ENCODE data around the gene RPS24.
"Not testable (repeated sequence)": the region's sequence is repeated elsewhere in the genome, so short reads cannot be mapped to it uniquely, and the experiment has no call there.

RPS24 gene

DNA sequence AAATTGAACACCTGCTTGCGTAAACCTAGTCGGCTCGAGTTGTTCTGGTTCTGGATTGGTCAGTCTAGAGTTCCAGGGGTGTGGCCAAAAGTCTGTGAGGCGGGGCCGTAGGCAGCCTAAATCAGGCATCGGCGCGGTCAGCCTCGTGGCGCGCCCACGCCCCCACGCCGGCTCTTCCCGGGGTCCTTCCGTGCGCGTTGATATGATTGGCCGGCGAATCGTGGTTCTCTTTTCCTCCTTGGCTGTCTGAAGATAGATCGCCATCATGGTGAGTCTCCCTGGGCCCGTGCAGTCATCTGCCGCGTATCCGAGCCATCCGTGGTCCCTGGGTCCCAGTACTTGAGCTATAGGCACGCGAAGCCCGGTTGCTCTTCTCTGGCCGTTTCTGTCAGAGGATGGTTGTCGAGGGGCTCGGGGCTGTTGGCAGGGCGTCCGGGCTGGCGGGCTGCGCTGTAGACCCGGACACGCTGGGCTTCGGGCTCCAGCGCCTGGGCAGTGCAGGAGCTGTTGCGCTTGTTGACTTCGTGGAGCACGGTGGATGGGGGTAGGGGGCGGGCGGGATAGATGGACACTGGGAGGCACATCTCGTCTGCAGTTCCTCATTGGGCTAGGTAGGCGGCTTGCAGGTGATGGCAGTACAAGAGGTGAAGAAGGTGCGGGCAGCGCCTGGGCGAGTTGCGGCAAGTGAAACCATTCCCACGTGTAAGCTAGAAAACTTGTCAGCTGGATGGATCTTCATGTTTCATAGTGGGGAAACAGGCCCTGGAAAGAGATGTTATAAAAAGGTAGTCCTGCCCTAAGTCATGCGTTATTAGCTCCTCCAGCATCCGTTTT lies at the start of gene RPS24:
Gene RPS24, plus strand, starts transcription at position 227 of the 834 bp plus-strand sequence. Its CDS starts 39 bp downstream, at position 266.
- no peaks in the 10 kb centered on the region for H3K27me3 ChIP-seq (ENCODE audit: insufficient read depth, low read depth, severe bottlenecking)
- peak within 1 kb of the TSS; percentile 89 for H3K4me3 ChIP-seq (ENCODE audit: low read depth, low read length)
- H3K27ac ChIP-seq, result peak within 1 kb of the TSS; percentile 81
- peaks cover 50% of the 10 kb centered on the region for H3K36me3 ChIP-seq
- DNase-seq, result peak; percentile 95
- no peaks in the 10 kb centered on the region for H3K9me3 ChIP-seq (ENCODE audit: severe bottlenecking)
- TF ChIP-seq, protein P1, sequence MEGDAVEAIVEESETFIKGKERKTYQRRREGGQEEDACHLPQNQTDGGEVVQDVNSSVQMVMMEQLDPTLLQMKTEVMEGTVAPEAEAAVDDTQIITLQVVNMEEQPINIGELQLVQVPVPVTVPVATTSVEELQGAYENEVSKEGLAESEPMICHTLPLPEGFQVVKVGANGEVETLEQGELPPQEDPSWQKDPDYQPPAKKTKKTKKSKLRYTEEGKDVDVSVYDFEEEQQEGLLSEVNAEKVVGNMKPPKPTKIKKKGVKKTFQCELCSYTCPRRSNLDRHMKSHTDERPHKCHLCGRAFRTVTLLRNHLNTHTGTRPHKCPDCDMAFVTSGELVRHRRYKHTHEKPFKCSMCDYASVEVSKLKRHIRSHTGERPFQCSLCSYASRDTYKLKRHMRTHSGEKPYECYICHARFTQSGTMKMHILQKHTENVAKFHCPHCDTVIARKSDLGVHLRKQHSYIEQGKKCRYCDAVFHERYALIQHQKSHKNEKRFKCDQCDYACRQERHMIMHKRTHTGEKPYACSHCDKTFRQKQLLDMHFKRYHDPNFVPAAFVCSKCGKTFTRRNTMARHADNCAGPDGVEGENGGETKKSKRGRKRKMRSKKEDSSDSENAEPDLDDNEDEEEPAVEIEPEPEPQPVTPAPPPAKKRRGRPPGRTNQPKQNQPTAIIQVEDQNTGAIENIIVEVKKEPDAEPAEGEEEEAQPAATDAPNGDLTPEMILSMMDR (IDR thresholded peaks at IDR 0.05; ENCODE audit: low read depth, low read length), result no peak

DNA sequence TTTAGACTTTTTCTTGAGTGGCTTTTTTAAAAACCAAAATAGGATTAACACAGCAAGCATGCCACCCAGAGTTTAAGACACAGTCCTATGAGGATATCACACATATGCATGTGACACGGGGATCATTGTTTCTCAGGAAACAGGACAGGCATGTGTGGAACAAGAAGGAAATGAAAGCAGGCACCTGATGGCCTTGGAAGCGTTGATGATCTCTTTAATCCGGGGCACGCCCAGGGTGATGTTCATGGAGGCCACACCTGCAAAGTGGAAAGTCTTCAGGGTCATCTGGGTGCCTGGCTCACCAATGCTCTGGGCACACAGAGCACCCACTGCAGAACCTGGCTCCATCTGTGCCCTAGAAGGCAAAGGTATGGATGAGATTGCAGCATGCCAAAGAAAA lies 48.7 kb upstream of the RPS24 start:
- no peak overlapping the region for H3K4me3 ChIP-seq (ENCODE audit: low read depth, low read length)
- TF ChIP-seq, protein P1 (IDR thresholded peaks at IDR 0.05; ENCODE audit: low read depth, low read length), result no peak
- DNase-seq, result peak; percentile 33
- H3K27me3 ChIP-seq (ENCODE audit: insufficient read depth, low read depth, severe bottlenecking), result no peaks in the 10 kb centered on the region
- H3K9me3 ChIP-seq (ENCODE audit: severe bottlenecking), result no peaks in the 10 kb centered on the region
- peak overlapping the region; percentile 78 for H3K27ac ChIP-seq
- peaks cover 82% of the 10 kb centered on the region for H3K36me3 ChIP-seq

DNA sequence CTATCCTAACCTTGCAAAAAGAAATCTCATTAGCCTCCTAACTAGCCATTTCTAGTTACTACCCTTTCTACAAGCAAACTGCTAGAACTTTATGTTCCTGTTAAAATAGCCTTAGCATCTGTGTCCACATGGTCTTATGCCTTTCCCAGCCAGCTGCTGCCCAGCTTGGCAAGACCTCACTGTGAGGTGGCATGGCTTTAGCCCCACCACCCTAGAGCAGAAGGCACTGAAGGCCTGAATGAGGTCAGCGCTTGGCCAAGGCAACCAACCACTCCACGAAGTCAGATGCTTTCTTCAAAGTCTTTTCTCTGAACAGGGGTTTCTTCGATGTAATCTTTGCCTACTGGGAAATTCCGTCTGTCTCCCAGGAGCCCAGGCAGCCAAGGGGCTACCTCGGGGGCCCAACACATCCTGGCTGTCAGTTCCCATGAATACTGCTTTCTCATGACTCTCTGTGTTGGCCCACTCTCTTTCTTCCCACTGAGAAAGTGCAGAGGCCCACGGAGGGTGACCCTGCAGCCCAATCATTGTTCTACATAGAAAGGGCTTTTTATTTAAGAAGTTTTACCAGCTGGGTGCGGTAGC lies 45.9 kb upstream of the RPS24 start:
- no peak overlapping the region; the same call in 1 of the 2 replicates for H3K27ac ChIP-seq
- H3K9me3 ChIP-seq (ENCODE audit: severe bottlenecking), result no peaks in the 10 kb centered on the region
- H3K27me3 ChIP-seq (ENCODE audit: insufficient read depth, low read depth, severe bottlenecking), result no peaks in the 10 kb centered on the region
- H3K36me3 ChIP-seq, result peaks cover 80% of the 10 kb centered on the region
- no peak overlapping the region for H3K4me3 ChIP-seq (ENCODE audit: low read depth, low read length)
- TF ChIP-seq, protein P1 (IDR thresholded peaks at IDR 0.05; ENCODE audit: low read depth, low read length), result no peak
- DNase-seq, result no peak

DNA sequence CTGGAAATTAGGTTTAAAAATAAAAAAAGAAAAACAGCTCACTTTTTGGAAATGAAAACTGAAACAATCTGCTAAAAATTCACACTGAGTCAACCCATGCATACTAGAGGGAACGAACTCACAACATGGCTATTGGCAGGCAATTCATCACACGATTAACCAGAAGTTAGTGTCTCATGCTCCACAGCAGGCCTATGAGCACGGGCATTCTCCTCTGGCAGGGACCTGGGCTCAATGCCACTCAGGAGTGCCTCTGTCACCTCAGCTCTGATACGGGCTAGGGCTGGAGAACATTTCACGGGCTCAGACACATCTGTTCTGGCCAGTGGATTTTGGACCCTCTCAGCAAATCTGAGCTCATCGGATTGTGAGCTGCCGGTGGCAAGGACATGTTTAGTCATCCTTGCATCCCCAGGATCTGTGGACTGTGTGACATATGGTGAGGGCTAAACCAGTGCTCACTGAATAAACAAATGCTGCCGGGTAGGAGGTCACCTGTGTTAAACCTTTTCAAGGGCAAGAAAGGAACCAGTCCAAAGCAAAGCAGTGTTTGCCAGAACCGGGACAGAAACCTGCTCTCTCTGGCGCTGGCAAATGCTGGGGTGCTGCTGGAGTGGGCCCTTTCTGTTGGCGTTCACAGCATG lies 44.5 kb upstream of the RPS24 start:
- TF ChIP-seq, protein P1 (IDR thresholded peaks at IDR 0.05; ENCODE audit: low read depth, low read length), result no peak
- no peak overlapping the region for H3K4me3 ChIP-seq (ENCODE audit: low read depth, low read length)
- H3K36me3 ChIP-seq, result peaks cover 80% of the 10 kb centered on the region
- no peaks in the 10 kb centered on the region for H3K27me3 ChIP-seq (ENCODE audit: insufficient read depth, low read depth, severe bottlenecking)
- peak overlapping the region; percentile 92 for H3K27ac ChIP-seq
- no peaks in the 10 kb centered on the region for H3K9me3 ChIP-seq (ENCODE audit: severe bottlenecking)
- DNase-seq, result peak; percentile 91

DNA sequence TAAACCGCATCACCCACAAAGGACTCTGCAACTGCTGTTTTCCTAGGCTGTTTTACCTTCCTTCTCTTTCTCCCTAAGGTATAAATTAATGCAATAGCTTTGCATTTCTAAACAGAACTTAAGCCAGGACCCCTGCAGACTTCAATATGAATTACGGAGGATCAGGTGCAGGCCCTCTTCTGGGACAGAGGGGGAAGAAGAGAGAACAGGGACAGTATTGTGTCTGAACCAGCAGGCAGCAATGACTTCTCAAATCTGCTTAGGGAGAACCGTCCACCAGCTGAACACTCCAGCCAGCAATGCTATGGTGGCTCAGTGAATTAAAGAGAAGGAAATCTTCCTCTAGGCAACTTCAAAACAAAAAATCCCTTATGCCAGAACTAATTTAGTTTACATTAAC lies 40.0 kb upstream of the RPS24 start:
- Histone ChIP-seq H3K4me3 (ENCODE audit: low read depth, low read length) (no peak overlapping the region), H3K36me3 (peaks cover 46% of the 10 kb centered on the region), H3K9me3 (ENCODE audit: severe bottlenecking) (no peaks in the 10 kb centered on the region), H3K27me3 (ENCODE audit: insufficient read depth, low read depth, severe bottlenecking) (no peaks in the 10 kb centered on the region), H3K27ac (peak overlapping the region; percentile 62)
- peak; percentile 30 for DNase-seq
- TF ChIP-seq, protein P1 (IDR thresholded peaks at IDR 0.05; ENCODE audit: low read depth, low read length), result no peak

DNA sequence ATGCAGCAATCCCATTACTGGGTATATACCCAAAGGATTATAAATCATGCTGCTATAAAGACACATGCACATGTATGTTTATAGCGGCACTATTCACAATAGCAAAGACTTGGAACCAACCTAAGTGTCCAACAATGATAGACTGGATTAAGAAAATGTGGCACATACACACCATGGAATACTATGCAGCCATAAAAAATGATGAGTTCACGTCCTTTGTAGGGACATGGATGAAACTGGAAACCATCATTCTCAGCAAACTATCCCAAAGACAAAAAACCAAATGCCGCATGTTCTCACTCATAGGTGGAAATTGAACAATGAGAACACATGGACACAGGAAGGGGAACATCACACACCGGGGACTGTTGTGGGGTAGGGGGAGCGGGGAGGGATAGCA lies 34.9 kb upstream of the RPS24 start:
- not testable (repeated sequence) for H3K9me3 ChIP-seq (ENCODE audit: severe bottlenecking); H3K27me3 ChIP-seq (ENCODE audit: insufficient read depth, low read depth, severe bottlenecking); H3K27ac ChIP-seq; DNase-seq; H3K4me3 ChIP-seq (ENCODE audit: low read depth, low read length)
- H3K36me3 ChIP-seq, result peaks cover 62% of the 10 kb centered on the region

Data from WERI-Rb-1 (cell line).